HEK293 (cell line): Measurements from ENCODE around the gene PYROXD2.

Source experiments
- CTCF ChIP-seq: fragments of 450-650 bp; formaldehyde crosslinking; IDR thresholded peaks from 2 replicates; pipeline ENCODE4 v1.5.1; 2016; ENCODE audit warnings: missing biosample characterization, missing genetic modification characterization
- MZF1 ChIP-seq: fragments of 450-650 bp; formaldehyde crosslinking; IDR thresholded peaks from 2 replicates; pipeline ENCODE4 v1.5.1; 2017; ENCODE audit warnings: missing biosample characterization, missing genetic modification characterization, borderline replicate concordance
- REST ChIP-seq: fragments of 450-650 bp; formaldehyde crosslinking; IDR thresholded peaks from 2 replicates; pipeline ENCODE4 v1.5.1; 2016; ENCODE audit warnings: missing biosample characterization, missing genetic modification characterization
- TRIM28 ChIP-seq: IDR thresholded peaks from 2 replicates; pipeline ENCODE4 v1.6.1; 2011; ENCODE audit warnings: low read length, control low read depth, borderline replicate concordance
- ZBTB11 ChIP-seq: fragments of 450-650 bp; formaldehyde crosslinking; conservative IDR thresholded peaks from 2 replicates; pipeline ENCODE4 v1.5.1; 2016; ENCODE audit warnings: low read depth, missing biosample characterization, missing genetic modification characterization
- ZNF112 ChIP-seq: fragments of 450-650 bp; formaldehyde crosslinking; IDR thresholded peaks from 2 replicates; pipeline ENCODE4 v1.5.0; 2017; ENCODE audit warnings: missing biosample characterization, missing genetic modification characterization
- ZNF324 ChIP-seq: fragments of 450-650 bp; formaldehyde crosslinking; IDR thresholded peaks from 2 replicates; pipeline ENCODE4 v1.5.1; 2016; ENCODE audit warnings: missing biosample characterization, missing genetic modification characterization
- ZNF433 ChIP-seq: fragments of 450-650 bp; formaldehyde crosslinking; IDR thresholded peaks from 2 replicates; pipeline ENCODE4 v1.5.1; 2016; ENCODE audit warnings: missing biosample characterization, missing genetic modification characterization, low read depth
- ZNF561 ChIP-seq: fragments of 450-650 bp; IDR thresholded peaks from 2 replicates; pipeline ENCODE4 v1.5.1; 2018; ENCODE audit warnings: missing biosample characterization, missing genetic modification characterization, borderline replicate concordance
- ZNF580 ChIP-seq: fragments of 450-650 bp; formaldehyde crosslinking; IDR thresholded peaks from 2 replicates; pipeline ENCODE4 v1.5.1; 2016; ENCODE audit warnings: missing biosample characterization, missing genetic modification characterization

- TF ChIP-seq ZNF324 (no peak), CTCF (tag by site-specific recombination) (no peak), ZNF561 (tag by site-specific recombination) (no peak), TRIM28 (no peak), ZNF580 (tag by site-specific recombination) (no peak), ZNF112 (tag by site-specific recombination) (no peak), REST (tag by site-specific recombination) (no peak), ZBTB11 (tag by site-specific recombination) (no peak), MZF1 (tag by site-specific recombination) (no peak), ZNF433 (tag by site-specific recombination) (no peak)
These were observed 6.2 kb downstream of the PYROXD2 start for GRCh38 chr10:98408799-98409198.
